Parathyroid adenoma (tissue), 2 donors: ENCODE data around the gene CHD9.
"Not testable (repeated sequence)": the region's sequence is repeated elsewhere in the genome, so short reads cannot be mapped to it uniquely, and the experiment has no call there.

ENCODE experiments used
- H2AFZ ChIP-seq: fragments of 300-600 bp; sonication (generic); one replicate; pipeline ENCODE4 v1.7.0; 2017; ENCODE audit warnings: antibody characterized with exemption, mild to moderate bottlenecking
- H3K27ac ChIP-seq: fragments of 300-600 bp; sonication (generic); one replicate; pipeline ENCODE4 v1.7.0; 2017
- H3K27me3 ChIP-seq: fragments of 300-600 bp; sonication (generic); one replicate; pipeline ENCODE4 v1.7.0; 2017; ENCODE audit warnings: low read length; ENCODE audit not compliant: control insufficient read depth, insufficient read depth
- H3K36me3 ChIP-seq: fragments of 300-600 bp; sonication (generic); one replicate; pipeline ENCODE4 v1.7.0; 2017; ENCODE audit warnings: low read length; ENCODE audit not compliant: control insufficient read depth, insufficient read depth
- H3K4me1 ChIP-seq: fragments of 300-600 bp; sonication (generic); one replicate; pipeline ENCODE4 v1.7.0; 2017; ENCODE audit warnings: control low read depth
- H3K4me2 ChIP-seq: fragments of 300-600 bp; sonication (generic); one replicate; pipeline ENCODE4 v1.7.0; 2017; ENCODE audit warnings: low read length
- H3K4me3 ChIP-seq: fragments of 300-600 bp; sonication (generic); one replicate; pipeline ENCODE4 v1.7.0; 2017; ENCODE audit warnings: low read depth, low read length
- H3K79me2 ChIP-seq: fragments of 300-600 bp; sonication (generic); one replicate; pipeline ENCODE4 v1.7.0; 2017; ENCODE audit warnings: control low read depth
- H3K9ac ChIP-seq: fragments of 300-600 bp; sonication (generic); one replicate; pipeline ENCODE4 v1.7.0; 2017; ENCODE audit warnings: mild to moderate bottlenecking
- H3K9me3 ChIP-seq: fragments of 300-600 bp; sonication (generic); one replicate; pipeline ENCODE4 v1.7.0; 2017; ENCODE audit warnings: low read length; ENCODE audit not compliant: control insufficient read depth
- TF ChIP-seq, protein P1 (sequence below): fragments of 300-600 bp; sonication (generic); IDR thresholded peaks from one replicate; pipeline ENCODE4 v1.7.0; 2017; ENCODE audit warnings: antibody characterized with exemption, mild to moderate bottlenecking
- donor health status: primary hyperparathyroidism.

The CHD9 gene

DNA sequence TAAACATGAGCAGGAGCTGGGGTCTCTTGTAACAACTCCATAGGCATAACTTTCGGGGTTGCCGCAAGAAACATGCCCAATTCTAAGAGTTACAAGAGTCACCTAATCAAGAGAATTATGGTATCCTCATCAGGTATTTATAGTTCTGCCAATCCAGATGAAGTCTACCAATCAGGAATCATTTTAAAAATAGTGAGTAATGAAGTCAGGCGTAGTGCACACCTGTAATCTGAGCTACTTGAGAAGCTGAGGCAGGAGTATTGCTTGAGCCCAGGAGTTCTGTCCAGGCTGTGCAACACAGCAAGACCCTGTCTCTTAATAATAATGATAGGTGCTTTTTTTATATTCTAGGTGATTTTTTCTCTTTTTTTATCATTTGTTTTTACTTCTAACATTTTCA, 251.0 kb downstream of the CHD9 start:
- Histone ChIP-seq H3K9me3 (no peaks in the 10 kb centered on the region), H3K9ac (no peak overlapping the region), H3K27me3 (no peaks in the 10 kb centered on the region), H2AFZ (no peak overlapping the region), H3K4me3 (no peak overlapping the region), H3K36me3 (no peaks in the 10 kb centered on the region), H3K4me1 (peaks cover 5% of the 10 kb centered on the region), H3K79me2 (no peaks in the 10 kb centered on the region), H3K27ac (no peak overlapping the region), H3K4me2 (no peak overlapping the region)
- TF ChIP-seq, protein P1, sequence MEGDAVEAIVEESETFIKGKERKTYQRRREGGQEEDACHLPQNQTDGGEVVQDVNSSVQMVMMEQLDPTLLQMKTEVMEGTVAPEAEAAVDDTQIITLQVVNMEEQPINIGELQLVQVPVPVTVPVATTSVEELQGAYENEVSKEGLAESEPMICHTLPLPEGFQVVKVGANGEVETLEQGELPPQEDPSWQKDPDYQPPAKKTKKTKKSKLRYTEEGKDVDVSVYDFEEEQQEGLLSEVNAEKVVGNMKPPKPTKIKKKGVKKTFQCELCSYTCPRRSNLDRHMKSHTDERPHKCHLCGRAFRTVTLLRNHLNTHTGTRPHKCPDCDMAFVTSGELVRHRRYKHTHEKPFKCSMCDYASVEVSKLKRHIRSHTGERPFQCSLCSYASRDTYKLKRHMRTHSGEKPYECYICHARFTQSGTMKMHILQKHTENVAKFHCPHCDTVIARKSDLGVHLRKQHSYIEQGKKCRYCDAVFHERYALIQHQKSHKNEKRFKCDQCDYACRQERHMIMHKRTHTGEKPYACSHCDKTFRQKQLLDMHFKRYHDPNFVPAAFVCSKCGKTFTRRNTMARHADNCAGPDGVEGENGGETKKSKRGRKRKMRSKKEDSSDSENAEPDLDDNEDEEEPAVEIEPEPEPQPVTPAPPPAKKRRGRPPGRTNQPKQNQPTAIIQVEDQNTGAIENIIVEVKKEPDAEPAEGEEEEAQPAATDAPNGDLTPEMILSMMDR: no peak

DNA sequence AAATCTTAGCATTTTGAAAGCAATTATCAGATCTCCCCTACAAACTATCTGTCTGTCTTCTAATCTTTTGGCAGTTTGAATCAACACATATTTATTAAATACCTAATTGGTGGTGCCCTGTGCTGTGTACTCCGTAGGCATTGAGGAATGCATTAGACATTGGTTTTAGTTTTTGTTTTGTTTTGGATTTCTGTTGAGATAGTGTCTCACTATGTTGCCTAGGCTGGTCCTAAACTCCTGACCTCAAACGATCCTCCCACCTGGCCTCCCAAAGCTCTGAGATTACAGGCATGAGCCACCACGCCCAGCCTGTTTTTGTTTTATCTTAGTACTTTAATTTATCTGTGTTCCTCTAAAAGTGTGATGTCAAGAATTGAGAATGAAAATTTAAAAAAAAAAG, 254.7 kb downstream of the CHD9 start:
- Histone ChIP-seq H3K36me3 (no peaks in the 10 kb centered on the region), H3K9me3 (no peaks in the 10 kb centered on the region), H3K4me2 (no peak overlapping the region)

DNA sequence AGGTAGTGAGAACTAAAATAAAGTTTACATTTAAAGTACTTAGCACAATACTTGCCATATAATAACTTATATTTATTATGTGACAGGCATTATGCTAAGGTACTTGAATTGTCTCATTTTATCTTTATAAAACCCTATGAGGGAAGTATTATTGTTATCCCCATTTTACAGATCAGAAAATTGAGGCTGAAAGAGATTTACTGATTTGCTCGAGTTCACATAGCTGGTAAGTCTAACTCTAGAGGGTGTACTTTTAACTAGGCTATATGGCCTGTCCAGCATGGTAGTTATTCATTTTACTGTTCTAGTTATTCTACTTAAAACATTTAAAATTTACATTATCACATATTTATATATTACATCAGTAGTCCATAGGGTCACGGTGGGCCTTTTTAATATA, 266.2 kb downstream of the CHD9 start:
- no peak overlapping the region for H3K9ac ChIP-seq
- TF ChIP-seq, protein P1: no peak
- H3K4me1 ChIP-seq: no peaks in the 10 kb centered on the region
- no peaks in the 10 kb centered on the region for H3K79me2 ChIP-seq
- no peak overlapping the region for H3K27ac ChIP-seq
- H3K36me3 ChIP-seq: no peaks in the 10 kb centered on the region
- H2AFZ ChIP-seq: no peak overlapping the region
- no peak overlapping the region for H3K4me3 ChIP-seq
- no peak overlapping the region for H3K4me2 ChIP-seq
- H3K9me3 ChIP-seq: no peaks in the 10 kb centered on the region
- no peaks in the 10 kb centered on the region for H3K27me3 ChIP-seq

More for the DNA sequence above, 254.7 kb downstream of the CHD9 start:
- H3K27me3 ChIP-seq: no peaks in the 10 kb centered on the region
- peaks cover 5% of the 10 kb centered on the region for H3K4me1 ChIP-seq
- TF ChIP-seq, protein P1: no peak
- H3K4me3 ChIP-seq: no peak overlapping the region
- H2AFZ ChIP-seq: no peak overlapping the region
- no peak overlapping the region for H3K27ac ChIP-seq
- no peaks in the 10 kb centered on the region for H3K79me2 ChIP-seq
- no peak overlapping the region for H3K9ac ChIP-seq

DNA sequence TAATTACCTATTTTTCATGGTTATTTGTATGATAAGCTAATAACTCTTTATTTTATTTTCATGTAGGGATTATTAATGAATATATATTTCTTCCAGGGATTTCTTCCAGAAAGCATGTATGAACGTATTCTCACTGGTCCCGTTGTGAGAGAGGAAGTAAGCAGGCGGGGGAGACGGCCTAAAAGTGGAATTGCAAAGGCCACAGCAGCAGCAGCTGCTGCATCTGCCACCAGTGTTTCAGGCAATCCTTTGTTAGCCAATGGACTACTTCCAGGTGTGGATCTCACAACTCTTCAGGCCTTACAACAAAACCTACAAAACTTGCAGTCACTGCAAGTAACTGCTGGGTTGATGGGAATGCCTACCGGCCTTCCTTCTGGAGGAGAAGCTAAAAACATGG, 269.1 kb downstream of the CHD9 start:
- H3K27ac ChIP-seq: no peak overlapping the region
- TF ChIP-seq, protein P1: no peak
- no peaks in the 10 kb centered on the region for H3K36me3 ChIP-seq
- no peak overlapping the region for H3K4me3 ChIP-seq
- H3K9me3 ChIP-seq: no peaks in the 10 kb centered on the region
- H2AFZ ChIP-seq: no peak overlapping the region
- H3K9ac ChIP-seq: no peak overlapping the region
- H3K4me1 ChIP-seq: no peaks in the 10 kb centered on the region
- H3K4me2 ChIP-seq: no peak overlapping the region
- no peaks in the 10 kb centered on the region for H3K79me2 ChIP-seq
- no peaks in the 10 kb centered on the region for H3K27me3 ChIP-seq

DNA sequence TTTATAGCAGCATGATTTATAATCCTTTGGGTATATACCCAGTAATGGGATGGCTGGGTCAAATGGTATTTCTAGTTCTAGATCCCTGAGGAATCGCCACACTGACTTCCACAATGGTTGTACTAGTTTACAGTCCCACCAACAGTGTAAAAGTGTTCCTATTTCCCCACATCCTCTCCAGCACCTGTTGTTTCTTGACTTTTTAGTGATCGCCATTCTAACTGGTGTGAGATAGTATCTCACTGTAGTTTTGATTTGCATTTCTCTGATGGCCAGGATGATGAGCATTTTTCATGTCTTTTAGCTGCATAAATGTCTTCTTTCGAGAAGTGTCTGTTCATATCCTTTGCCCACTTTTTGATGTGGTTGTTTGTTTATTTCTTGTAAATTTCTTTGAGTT, 276.2 kb downstream of the CHD9 start:
- not testable (repeated sequence) for H3K4me2 ChIP-seq, H3K4me3 ChIP-seq, H3K27ac ChIP-seq, H2AFZ ChIP-seq, H3K9me3 ChIP-seq, H3K9ac ChIP-seq, H3K4me1 ChIP-seq, H3K79me2 ChIP-seq, H3K36me3 ChIP-seq, H3K27me3 ChIP-seq
